CD14-positive monocyte (primary cell): ENCODE results near the gene ARHGAP15. TPM values are rescaled to one million over a fixed set of nuclear protein-coding genes. Genes with fewer than 3 reads are reported as not detected.

Experiments used
- DNase-seq, 3 donors: peaks; one replicate each; pipeline ENCODE4 v3.0.0-alpha.2; 2011 to 2022
- H2AFZ ChIP-seq: 2 replicates; pipeline ENCODE4 v1.6.0; 2012; ENCODE audit warnings: mild to moderate bottlenecking, low read depth, low read length, inconsistent platforms; ENCODE audit not compliant: insufficient read depth, poor library complexity, severe bottlenecking
- H3K27ac ChIP-seq, 2 donors: 1 replicate in 1 of 2; 2 replicates in 1 of 2; pipeline ENCODE4 v1.5.1; 2012 to 2013; ENCODE audit warnings: low read length in 2 of 2, control low read depth in 1 of 2, inconsistent platforms in 1 of 2, low read depth in 1 of 2, mild to moderate bottlenecking in 1 of 2
- H3K27me3 ChIP-seq, 2 donors: one replicate each; pipeline versions ENCODE4 v1.6.0 to v1.6.1; 2011 to 2013; ENCODE audit warnings: low read length in 2 of 2; ENCODE audit not compliant: control insufficient read depth in 2 of 2, insufficient read depth in 2 of 2
- H3K36me3 ChIP-seq, 2 donors: replicated peaks in 1 of 2; 1 replicate in 1 of 2; 2 replicates in 1 of 2; pipeline versions ENCODE4 v1.5.1 to v1.6.1; 2012 to 2013; ENCODE audit warnings: low read length in 2 of 2, control low read depth in 1 of 2, inconsistent platforms in 1 of 2, mild to moderate bottlenecking in 1 of 2; ENCODE audit not compliant: insufficient read depth in 2 of 2, control insufficient read depth in 1 of 2
- H3K4me1 ChIP-seq, 2 donors: 1 replicate in 1 of 2; 2 replicates in 1 of 2; pipeline versions ENCODE4 v1.5.1 to v1.6.1; 2012 to 2013; ENCODE audit warnings: low read length in 2 of 2, control low read depth in 1 of 2, inconsistent platforms in 1 of 2, mild to moderate bottlenecking in 1 of 2, moderate library complexity in 1 of 2; ENCODE audit not compliant: insufficient read depth in 2 of 2, control insufficient read depth in 1 of 2
- H3K4me2 ChIP-seq: replicated peaks from 2 replicates; pipeline ENCODE3; 2012; ENCODE audit warnings: low read length, moderate library complexity, mild to moderate bottlenecking; ENCODE audit not compliant: poor library complexity, severe bottlenecking; ENCODE audit errors: extremely low read depth
- H3K4me3 ChIP-seq, 3 experiments: fragments of 200-600 bp in 1 of 3; sonication (generic) in 1 of 3; replicated peaks in 1 of 3; 1 replicate in 2 of 3; 2 replicates in 1 of 3; pipeline ENCODE4 v1.5.1; 2011 to 2013; ENCODE audit warnings: low read length in 3 of 3, mild to moderate bottlenecking in 3 of 3, control low read depth in 2 of 3, low read depth in 2 of 3, inconsistent platforms in 1 of 3, moderate library complexity in 1 of 3
- H3K79me2 ChIP-seq: 2 replicates; pipeline ENCODE4 v1.6.0; 2012; ENCODE audit warnings: mild to moderate bottlenecking, control low read depth, inconsistent platforms, low read length, moderate library complexity; ENCODE audit not compliant: insufficient read depth
- H3K9ac ChIP-seq: 2 replicates; pipeline ENCODE4 v1.6.0; 2017; ENCODE audit warnings: low read length, mild to moderate bottlenecking; ENCODE audit not compliant: insufficient read depth, poor library complexity, severe bottlenecking
- H3K9me3 ChIP-seq, 2 donors: replicated peaks in 1 of 2; 1 replicate in 1 of 2; 2 replicates in 1 of 2; pipeline versions ENCODE4 v1.5.1 to v1.6.1; 2012 to 2013; ENCODE audit warnings: low read length in 2 of 2, control low read depth in 1 of 2; ENCODE audit not compliant: control insufficient read depth in 1 of 2, insufficient read depth in 1 of 2
- H4K20me1 ChIP-seq: 2 replicates; pipeline ENCODE4 v1.6.0; 2012; ENCODE audit warnings: mild to moderate bottlenecking, low read length, control low read depth, moderate library complexity; ENCODE audit not compliant: insufficient read depth
- H3K27ac Mint-ChIP-seq, 7 donors: one replicate each; pipeline ENCODE4 v1.8.0; 2020; ENCODE audit warnings: mild to moderate bottlenecking in 7 of 7, mixed read lengths in 7 of 7, moderate library complexity in 6 of 7, inconsistent platforms in 2 of 7
- H3K27me3 Mint-ChIP-seq, 3 donors: one replicate each; pipeline ENCODE4 v1.8.0; 2021 to 2022; ENCODE audit warnings: low read depth in 3 of 3, mild to moderate bottlenecking in 3 of 3, mixed read lengths in 3 of 3, moderate library complexity in 3 of 3, inconsistent platforms in 1 of 3
- H3K36me3 Mint-ChIP-seq, 2 donors: one replicate each; pipeline ENCODE4 v1.8.0; 2020; ENCODE audit warnings: mixed read lengths in 2 of 2, inconsistent platforms in 1 of 2, mild to moderate bottlenecking in 1 of 2
- H3K4me1 Mint-ChIP-seq: one replicate; pipeline ENCODE4 v1.8.0; 2020; ENCODE audit warnings: mild to moderate bottlenecking, mixed read lengths
- H3K4me3 Mint-ChIP-seq, 2 donors: one replicate each; pipeline ENCODE4 v1.8.0; 2020; ENCODE audit warnings: mild to moderate bottlenecking in 2 of 2, mixed read lengths in 2 of 2, moderate library complexity in 1 of 2
- H3K9me3 Mint-ChIP-seq, 7 donors: one replicate each; pipeline ENCODE4 v1.8.0; 2020 to 2022; ENCODE audit warnings: mixed read lengths in 7 of 7, mild to moderate bottlenecking in 6 of 7, moderate library complexity in 6 of 7, inconsistent platforms in 2 of 7
- WGBS: methylation state at CpG from one replicate; pipeline ENCODE4 v1.1.5; 2013; ENCODE audit warnings: missing lambda C conversion rate; ENCODE audit not compliant: insufficient coverage; 5-methylcytosine and 5-hydroxymethylcytosine counted together
- intact Hi-C, 2 donors: fragments of 100-400 bp; cut with micrococcal nuclease; formaldehyde crosslinking; loops; one replicate each; pipeline versions ENCODE4 v1.15.0 to v1.15.1; 2023
- polyA plus RNA-seq, 3 donors: library from polyadenylated mRNA; depleted of rRNA in 1 of 3; unstranded in 2 of 3; stranded (reverse) in 1 of 3; fragments of 300-500 nt in 2 of 3; fragments of >200 nt in 1 of 3; fragmentation: Illumina TruSeq in 2 of 3; gene quantifications; 1 replicate in 2 of 3; 2 replicates in 1 of 3; pipeline ENCODE4 v1.2.3, GENCODE V29; 2012 to 2021
- TF ChIP-seq, protein P1 (sequence below): fragments of 200-600 bp; IDR thresholded peaks from one replicate; pipeline ENCODE4 v1.8.0; 2022; ENCODE audit warnings: antibody characterized with exemption, mild to moderate bottlenecking

The ARHGAP15 gene
- polyA plus RNA-seq, 3 donors, result 35.4 to 50.9 (median 50.7) TPM

DNA sequence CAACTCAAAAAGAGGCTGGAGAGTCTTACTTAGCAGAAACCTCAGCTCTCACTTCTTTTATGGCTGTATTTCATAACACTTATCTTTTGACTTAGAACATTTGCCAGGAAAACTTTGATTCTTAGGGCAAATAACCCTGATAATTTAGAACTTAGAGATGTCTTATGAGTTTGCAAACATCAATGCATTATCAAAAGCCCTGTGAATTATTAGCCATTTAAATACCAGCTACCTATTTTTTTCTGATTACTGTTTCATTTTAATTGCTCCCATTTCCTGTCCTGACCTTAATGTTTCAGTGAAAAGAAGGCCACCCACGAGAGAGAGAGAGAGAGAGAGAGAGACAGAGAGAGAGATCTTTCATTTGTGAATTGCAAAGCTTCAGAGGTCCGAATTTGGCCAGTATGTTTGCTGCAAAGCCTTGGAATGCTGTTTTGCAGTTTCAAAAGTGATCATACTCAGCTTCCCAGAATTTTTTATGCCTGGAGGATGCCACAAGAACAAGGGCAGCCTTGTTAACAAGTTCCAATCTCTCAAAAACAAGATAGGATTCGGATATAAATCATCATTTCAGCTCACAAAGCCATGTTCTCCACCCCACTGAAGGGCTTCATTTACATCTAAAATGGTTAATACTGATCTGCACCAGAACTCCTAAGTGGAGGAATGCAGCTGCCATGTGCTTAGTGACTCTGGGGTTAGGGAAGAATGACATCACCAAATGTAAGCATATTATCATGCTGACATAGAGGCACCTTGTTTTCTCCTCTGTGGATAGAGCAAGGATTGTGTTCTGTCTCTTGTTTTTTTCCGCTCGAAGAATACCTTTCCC is 478.2 kb downstream of the ARHGAP15 start:
- Histone ChIP-seq H3K4me2 (no peak overlapping the region), H3K79me2 (no peaks in the 10 kb centered on the region), H3K36me3 (peaks cover 4 to 11% of the 10 kb centered on the region in 2 donors), H3K27me3 (no peaks in the 10 kb centered on the region), H2AFZ (no peak overlapping the region), H3K9ac (no peak overlapping the region), H3K4me3 (no peak overlapping the region), H4K20me1 (no peaks in the 10 kb centered on the region), H3K4me1 (no peaks in the 10 kb centered on the region), H3K9me3 (no peaks in the 10 kb centered on the region), H3K27ac (no peak overlapping the region)
- TF ChIP-seq, protein P1, sequence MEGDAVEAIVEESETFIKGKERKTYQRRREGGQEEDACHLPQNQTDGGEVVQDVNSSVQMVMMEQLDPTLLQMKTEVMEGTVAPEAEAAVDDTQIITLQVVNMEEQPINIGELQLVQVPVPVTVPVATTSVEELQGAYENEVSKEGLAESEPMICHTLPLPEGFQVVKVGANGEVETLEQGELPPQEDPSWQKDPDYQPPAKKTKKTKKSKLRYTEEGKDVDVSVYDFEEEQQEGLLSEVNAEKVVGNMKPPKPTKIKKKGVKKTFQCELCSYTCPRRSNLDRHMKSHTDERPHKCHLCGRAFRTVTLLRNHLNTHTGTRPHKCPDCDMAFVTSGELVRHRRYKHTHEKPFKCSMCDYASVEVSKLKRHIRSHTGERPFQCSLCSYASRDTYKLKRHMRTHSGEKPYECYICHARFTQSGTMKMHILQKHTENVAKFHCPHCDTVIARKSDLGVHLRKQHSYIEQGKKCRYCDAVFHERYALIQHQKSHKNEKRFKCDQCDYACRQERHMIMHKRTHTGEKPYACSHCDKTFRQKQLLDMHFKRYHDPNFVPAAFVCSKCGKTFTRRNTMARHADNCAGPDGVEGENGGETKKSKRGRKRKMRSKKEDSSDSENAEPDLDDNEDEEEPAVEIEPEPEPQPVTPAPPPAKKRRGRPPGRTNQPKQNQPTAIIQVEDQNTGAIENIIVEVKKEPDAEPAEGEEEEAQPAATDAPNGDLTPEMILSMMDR, result no peak
- Mint-ChIP-seq H3K27ac (no peak overlapping the region), H3K4me1 (no peaks in the 10 kb centered on the region), H3K4me3 (no peak overlapping the region), H3K36me3 (peaks cover 24 to 34% of the 10 kb centered on the region in 2 donors), H3K9me3 (no peaks in the 10 kb centered on the region), H3K27me3 (peaks cover 0 to 2% (median 0%) of the 10 kb centered on the region in 3 donors)
- intact Hi-C loops, result no loop called here
- no peak for DNase-seq
- 100% methylated on average over 1 of the region's 5 CpGs for WGBS

- intact Hi-C loops, result no loop called here
- H3K27ac Mint-ChIP-seq, result no peak overlapping the region
- H3K4me3 Mint-ChIP-seq, result no peak overlapping the region
These were observed 478.8 kb downstream of the ARHGAP15 start for GRCh38 chr2:143608063-143608423.

More at GRCh38 chr2:143608063-143608423, 478.8 kb downstream of the ARHGAP15 start:
- Histone ChIP-seq H3K27me3 (no peaks in the 10 kb centered on the region), H3K36me3 (peaks cover 2 to 5% of the 10 kb centered on the region in 2 donors), H3K79me2 (no peaks in the 10 kb centered on the region), H3K9me3 (no peaks in the 10 kb centered on the region), H4K20me1 (no peaks in the 10 kb centered on the region), H3K4me1 (no peaks in the 10 kb centered on the region), H2AFZ (no peak overlapping the region), H3K4me3 (no peak overlapping the region), H3K9ac (no peak overlapping the region), H3K27ac (no peak overlapping the region), H3K4me2 (no peak overlapping the region)
- no peaks in the 10 kb centered on the region for H3K9me3 Mint-ChIP-seq
- H3K4me1 Mint-ChIP-seq, result no peaks in the 10 kb centered on the region
- no CpG with 5 or more reads among the region's 3 CpGs for WGBS
- peaks cover 22 to 31% of the 10 kb centered on the region in 2 donors for H3K36me3 Mint-ChIP-seq
- no peak for DNase-seq
- TF ChIP-seq, protein P1, result no peak
- H3K27me3 Mint-ChIP-seq, result peaks cover 0 to 2% (median 0%) of the 10 kb centered on the region in 3 donors
